GM12801 (cell line): Measurements from ENCODE around the gene LRP1-AS.

Experiments used
- CTCF ChIP-seq: IDR thresholded peaks from one replicate; pipeline ENCODE4 v1.5.1; 2011; ENCODE audit warnings: control low read depth; ENCODE audit not compliant: insufficient read length; ENCODE audit errors: extremely low read depth

LRP1-AS gene

GRCh38 chr12:57148469-57149244, 1.2 kb upstream of the LRP1-AS start:
- no peak for TF ChIP-seq CTCF

- no peak for TF ChIP-seq CTCF
These were observed 1.3 kb downstream of the LRP1-AS start for GRCh38 chr12:57146092-57146491.

- TF ChIP-seq CTCF: no peak
These were observed 1.9 kb downstream of the LRP1-AS start for GRCh38 chr12:57145460-57146059.

GRCh38 chr12:57143454-57143853, 4.0 kb downstream of the LRP1-AS start:
- TF ChIP-seq CTCF: no peak

- TF ChIP-seq CTCF: no peak
These were observed 4.7 kb downstream of the LRP1-AS start for GRCh38 chr12:57142727-57143126.

- no peak for TF ChIP-seq CTCF
These were observed 5.3 kb downstream of the LRP1-AS start for GRCh38 chr12:57142121-57142520.

GRCh38 chr12:57141249-57141648, 6.2 kb downstream of the LRP1-AS start:
- no peak for TF ChIP-seq CTCF
